ENCODE measurements around the gene MTX1.

DNA sequence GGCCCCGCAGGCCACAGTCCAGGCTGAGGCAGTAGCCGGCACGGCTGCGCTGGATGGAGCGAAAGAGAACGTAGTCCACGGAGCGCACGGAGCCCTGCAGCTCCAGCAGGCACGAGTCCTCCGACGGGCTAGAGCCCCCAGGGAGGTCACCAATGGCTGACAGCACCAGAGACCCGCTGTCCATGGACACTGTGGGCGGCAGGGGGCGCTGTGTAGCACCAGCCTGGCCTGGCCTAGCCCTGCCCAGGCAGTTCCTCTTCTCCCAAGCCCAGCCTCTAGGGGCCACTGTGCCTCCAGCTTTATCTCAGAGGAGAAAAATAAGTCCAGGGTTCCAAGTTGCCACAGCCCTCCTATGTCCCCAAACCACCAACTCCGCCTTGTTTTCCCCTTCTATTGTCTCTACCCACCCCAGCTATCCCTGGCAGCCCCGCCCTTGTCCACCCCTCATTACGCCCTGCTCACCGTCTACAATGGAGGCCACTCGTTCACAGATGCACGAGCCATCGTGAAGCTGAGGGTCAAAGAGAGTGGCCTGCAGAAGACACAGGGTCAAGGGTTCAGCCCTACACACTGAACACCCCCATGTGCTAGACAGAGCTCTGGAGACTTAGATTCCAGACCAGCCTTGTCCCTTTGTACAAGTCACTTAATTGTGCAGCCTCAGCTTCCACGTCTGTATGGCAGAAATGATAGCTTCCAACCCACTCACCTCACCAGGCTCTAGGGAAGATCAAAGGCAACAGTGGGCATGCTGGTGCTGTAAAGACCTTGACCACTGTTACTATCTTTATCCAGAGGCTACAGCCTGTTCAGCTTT is 42.3 kb downstream of the MTX1 start:
- TF ChIP-seq EZH2 (IDR thresholded peaks at IDR 0.05; ENCODE audit: insufficient read depth, poor library complexity, severe bottlenecking) (no peak), EZH2phosphoT487 (IDR thresholded peaks at IDR 0.05; ENCODE audit: insufficient read depth, low read depth) (no peak)

Measured in GM23248 (cell line).